ENCODE data around the gene SLC49A3. TPM values are rescaled to one million over a fixed set of nuclear protein-coding genes. Genes with fewer than 3 reads are reported as not detected.
"Not testable (repeated sequence)": the region's sequence is repeated elsewhere in the genome, so short reads cannot be mapped to it uniquely, and the experiment has no call there.

SLC49A3 gene
- total RNA-seq, 1 donor from 2014 or later = 6.2 TPM

DNA sequence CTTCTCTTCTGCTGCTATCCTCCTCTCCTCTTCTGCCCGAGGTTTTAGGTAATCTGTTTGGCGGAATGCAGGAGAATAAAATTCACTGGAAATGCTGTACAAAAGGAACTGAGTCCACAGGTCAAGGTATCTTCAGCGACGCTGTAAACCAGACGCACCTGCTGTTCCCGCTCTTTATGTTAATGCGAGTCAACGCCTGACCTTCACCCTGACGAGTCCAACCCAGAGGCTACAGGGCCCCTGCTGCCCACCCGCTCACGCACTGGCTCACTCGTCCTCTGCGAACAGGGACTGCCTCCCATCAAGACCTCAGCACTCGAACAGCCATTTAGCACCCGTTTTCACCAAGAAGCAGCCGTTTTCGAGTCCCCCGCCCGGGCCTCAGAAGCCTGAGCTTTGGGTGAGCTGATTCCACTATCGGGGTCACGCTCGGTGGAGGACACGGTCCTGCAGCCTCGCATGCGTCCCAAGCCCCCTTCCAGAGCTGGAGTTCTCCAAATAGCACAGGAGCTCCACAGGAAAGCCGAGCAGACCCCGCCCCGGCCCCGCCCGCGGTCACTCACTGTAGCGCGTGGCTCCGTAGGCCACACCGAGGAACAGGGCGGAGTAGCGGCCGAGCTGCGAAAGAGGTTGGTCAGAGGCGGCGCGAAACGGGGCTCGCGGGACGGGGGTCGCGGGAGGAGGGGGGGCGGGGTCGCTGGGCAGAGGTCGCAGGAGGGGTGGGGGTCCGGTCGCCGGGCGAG lies 15.4 kb downstream of the SLC49A3 start:
- no peaks in the 10 kb centered on the region for H3K9me3 ChIP-seq (ENCODE audit: insufficient read depth, low read depth, low read length)
- H3K36me3 ChIP-seq (ENCODE audit: insufficient read depth, low read length) = peaks cover 11% of the 10 kb centered on the region
- peak overlapping the region; percentile 79 for H3K4me3 ChIP-seq (ENCODE audit: insufficient read depth, low read depth, low read length)
- peaks cover 9% of the 10 kb centered on the region for H3K4me1 Mint-ChIP-seq (ENCODE audit: low read depth, unreplicated experiment)
- H2AFZ ChIP-seq (ENCODE audit: low read depth, low read length) = peak overlapping the region; percentile 59
- FAIRE-seq (no peak), DNase-seq (ENCODE audit: low read depth) (no peak)
- H3K4me3 Mint-ChIP-seq (ENCODE audit: unreplicated experiment) = peak overlapping the region; percentile 97
- peaks cover 6% of the 10 kb centered on the region for H4K20me1 ChIP-seq (ENCODE audit: insufficient read depth, low read length)
- peak overlapping the region; percentile 11 for H3K27ac ChIP-seq (ENCODE audit: low read depth, low read length)
- peaks cover 31% of the 10 kb centered on the region for H3K79me2 ChIP-seq (ENCODE audit: insufficient read depth, low read length)
- peak overlapping the region; percentile 98 for H3K4me2 ChIP-seq (ENCODE audit: low read length)
- peaks cover 6% of the 10 kb centered on the region for H3K36me3 Mint-ChIP-seq (ENCODE audit: low read depth, unreplicated experiment)
- peak overlapping the region; percentile 59 for H3K27ac Mint-ChIP-seq (ENCODE audit: unreplicated experiment)
- H3K27me3 Mint-ChIP-seq (ENCODE audit: low read depth, unreplicated experiment) = no peaks in the 10 kb centered on the region
- H3K27me3 ChIP-seq (ENCODE audit: insufficient read depth, low read length) = no peaks in the 10 kb centered on the region
- H3K4me1 ChIP-seq (ENCODE audit: insufficient read depth, low read length) = peaks cover 14% of the 10 kb centered on the region
- no peak for TF ChIP-seq EZH2 (IDR thresholded peaks at IDR 0.05; ENCODE audit: insufficient read depth, low read length)
- H3K9me3 Mint-ChIP-seq (ENCODE audit: unreplicated experiment) = no peaks in the 10 kb centered on the region
- peak overlapping the region; percentile 98 for H3K9ac ChIP-seq (ENCODE audit: low read length)

GRCh38 chr4:671769-672168 lies 17.2 kb downstream of the SLC49A3 start:
- Mint-ChIP-seq H3K36me3 (ENCODE audit: low read depth, unreplicated experiment) (peaks cover 6% of the 10 kb centered on the region), H3K27me3 (ENCODE audit: low read depth, unreplicated experiment) (no peaks in the 10 kb centered on the region), H3K9me3 (ENCODE audit: unreplicated experiment) (no peaks in the 10 kb centered on the region), H3K4me3 (ENCODE audit: unreplicated experiment) (no peak overlapping the region), H3K27ac (ENCODE audit: unreplicated experiment) (no peak overlapping the region), H3K4me1 (ENCODE audit: low read depth, unreplicated experiment) (peaks cover 3% of the 10 kb centered on the region)
- Histone ChIP-seq H2AFZ (ENCODE audit: low read depth, low read length) (no peak overlapping the region), H3K36me3 (ENCODE audit: insufficient read depth, low read length) (peaks cover 11% of the 10 kb centered on the region), H3K9me3 (ENCODE audit: insufficient read depth, low read depth, low read length) (no peaks in the 10 kb centered on the region), H3K27ac (ENCODE audit: low read depth, low read length) (no peak overlapping the region), H4K20me1 (ENCODE audit: insufficient read depth, low read length) (peaks cover 6% of the 10 kb centered on the region), H3K4me3 (ENCODE audit: insufficient read depth, low read depth, low read length) (no peak overlapping the region), H3K4me1 (ENCODE audit: insufficient read depth, low read length) (peaks cover 14% of the 10 kb centered on the region), H3K9ac (ENCODE audit: low read length) (no peak overlapping the region), H3K27me3 (ENCODE audit: insufficient read depth, low read length) (no peaks in the 10 kb centered on the region), H3K79me2 (ENCODE audit: insufficient read depth, low read length) (peaks cover 31% of the 10 kb centered on the region), H3K4me2 (ENCODE audit: low read length) (no peak overlapping the region)
- no peak for FAIRE-seq
- TF ChIP-seq, protein P1, sequence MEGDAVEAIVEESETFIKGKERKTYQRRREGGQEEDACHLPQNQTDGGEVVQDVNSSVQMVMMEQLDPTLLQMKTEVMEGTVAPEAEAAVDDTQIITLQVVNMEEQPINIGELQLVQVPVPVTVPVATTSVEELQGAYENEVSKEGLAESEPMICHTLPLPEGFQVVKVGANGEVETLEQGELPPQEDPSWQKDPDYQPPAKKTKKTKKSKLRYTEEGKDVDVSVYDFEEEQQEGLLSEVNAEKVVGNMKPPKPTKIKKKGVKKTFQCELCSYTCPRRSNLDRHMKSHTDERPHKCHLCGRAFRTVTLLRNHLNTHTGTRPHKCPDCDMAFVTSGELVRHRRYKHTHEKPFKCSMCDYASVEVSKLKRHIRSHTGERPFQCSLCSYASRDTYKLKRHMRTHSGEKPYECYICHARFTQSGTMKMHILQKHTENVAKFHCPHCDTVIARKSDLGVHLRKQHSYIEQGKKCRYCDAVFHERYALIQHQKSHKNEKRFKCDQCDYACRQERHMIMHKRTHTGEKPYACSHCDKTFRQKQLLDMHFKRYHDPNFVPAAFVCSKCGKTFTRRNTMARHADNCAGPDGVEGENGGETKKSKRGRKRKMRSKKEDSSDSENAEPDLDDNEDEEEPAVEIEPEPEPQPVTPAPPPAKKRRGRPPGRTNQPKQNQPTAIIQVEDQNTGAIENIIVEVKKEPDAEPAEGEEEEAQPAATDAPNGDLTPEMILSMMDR (IDR thresholded peaks at IDR 0.05; ENCODE audit: insufficient read depth, low read depth, low read length) = no peak
- TF ChIP-seq EZH2 (IDR thresholded peaks at IDR 0.05; ENCODE audit: insufficient read depth, low read length) = no peak
- DNase-seq (ENCODE audit: low read depth) = no peak

GRCh38 chr4:669806-670559 lies 19.0 kb downstream of the SLC49A3 start:
- H3K4me1 Mint-ChIP-seq (ENCODE audit: low read depth, unreplicated experiment); H3K4me3 Mint-ChIP-seq (ENCODE audit: unreplicated experiment); FAIRE-seq; H3K9me3 ChIP-seq (ENCODE audit: insufficient read depth, low read depth, low read length); H3K9me3 Mint-ChIP-seq (ENCODE audit: unreplicated experiment); H3K4me2 ChIP-seq (ENCODE audit: low read length); H3K4me1 ChIP-seq (ENCODE audit: insufficient read depth, low read length); H3K4me3 ChIP-seq (ENCODE audit: insufficient read depth, low read depth, low read length); H3K27me3 ChIP-seq (ENCODE audit: insufficient read depth, low read length); DNase-seq (ENCODE audit: low read depth); H3K9ac ChIP-seq (ENCODE audit: low read length); H4K20me1 ChIP-seq (ENCODE audit: insufficient read depth, low read length); H3K27ac ChIP-seq (ENCODE audit: low read depth, low read length); H3K27ac Mint-ChIP-seq (ENCODE audit: unreplicated experiment); H3K36me3 Mint-ChIP-seq (ENCODE audit: low read depth, unreplicated experiment); H2AFZ ChIP-seq (ENCODE audit: low read depth, low read length); H3K27me3 Mint-ChIP-seq (ENCODE audit: low read depth, unreplicated experiment): not testable (repeated sequence)
- Histone ChIP-seq H3K79me2 (ENCODE audit: insufficient read depth, low read length) (peaks cover 25% of the 10 kb centered on the region), H3K36me3 (ENCODE audit: insufficient read depth, low read length) (peaks cover 11% of the 10 kb centered on the region)

- H3K27me3 ChIP-seq (ENCODE audit: insufficient read depth, low read length); H3K9me3 ChIP-seq (ENCODE audit: insufficient read depth, low read depth, low read length); DNase-seq (ENCODE audit: low read depth); FAIRE-seq; H3K4me3 Mint-ChIP-seq (ENCODE audit: unreplicated experiment); H3K4me2 ChIP-seq (ENCODE audit: low read length); H2AFZ ChIP-seq (ENCODE audit: low read depth, low read length); H3K27ac ChIP-seq (ENCODE audit: low read depth, low read length); H3K4me1 Mint-ChIP-seq (ENCODE audit: low read depth, unreplicated experiment); H3K9ac ChIP-seq (ENCODE audit: low read length); H4K20me1 ChIP-seq (ENCODE audit: insufficient read depth, low read length); H3K27me3 Mint-ChIP-seq (ENCODE audit: low read depth, unreplicated experiment); H3K9me3 Mint-ChIP-seq (ENCODE audit: unreplicated experiment); H3K4me3 ChIP-seq (ENCODE audit: insufficient read depth, low read depth, low read length); H3K36me3 Mint-ChIP-seq (ENCODE audit: low read depth, unreplicated experiment); H3K4me1 ChIP-seq (ENCODE audit: insufficient read depth, low read length): not testable (repeated sequence)
- Histone ChIP-seq H3K79me2 (ENCODE audit: insufficient read depth, low read length) (peaks cover 13% of the 10 kb centered on the region), H3K36me3 (ENCODE audit: insufficient read depth, low read length) (peaks cover 11% of the 10 kb centered on the region)
- H3K27ac Mint-ChIP-seq (ENCODE audit: unreplicated experiment) = peak overlapping the region; percentile 8
These were observed 20.7 kb downstream of the SLC49A3 start for GRCh38 chr4:668219-668618.
